ENCODE measurements around the gene PTPRD. TPM values are rescaled to one million over a fixed set of nuclear protein-coding genes. Genes with fewer than 3 reads are reported as not detected.

The PTPRD gene
- total RNA-seq, 1 donor from 2014 or later = 197 TPM

- Mint-ChIP-seq H3K27ac (no peak overlapping the region), H3K27me3 (no peaks in the 10 kb centered on the region), H3K9me3 (no peaks in the 10 kb centered on the region), H3K4me3 (no peak overlapping the region), H3K4me1 (ENCODE audit: unreplicated experiment) (peaks cover 13% of the 10 kb centered on the region), H3K36me3 (peaks cover 4% of the 10 kb centered on the region)
- DNase-seq (ENCODE audit: extremely low spot score, unreplicated experiment) = no peak
- no peak for TF ChIP-seq CTCF (conservative IDR thresholded peaks at IDR 0.05)
Measured at GRCh38 chr9:8831568-8831967, 1781.2 kb downstream of the PTPRD start.

GRCh38 chr9:8826281-8826680, 1786.5 kb downstream of the PTPRD start:
- TF ChIP-seq CTCF (conservative IDR thresholded peaks at IDR 0.05) = no peak
- Mint-ChIP-seq H3K9me3 (no peaks in the 10 kb centered on the region), H3K27me3 (no peaks in the 10 kb centered on the region), H3K27ac (no peak overlapping the region), H3K4me3 (no peak overlapping the region), H3K4me1 (ENCODE audit: unreplicated experiment) (peaks cover 16% of the 10 kb centered on the region), H3K36me3 (peaks cover 8% of the 10 kb centered on the region)
- DNase-seq (ENCODE audit: extremely low spot score, unreplicated experiment) = no peak

GRCh38 chr9:8825585-8826147, 1787.1 kb downstream of the PTPRD start:
- no peaks in the 10 kb centered on the region for H3K27me3 Mint-ChIP-seq
- no peak overlapping the region for H3K27ac Mint-ChIP-seq
- H3K9me3 Mint-ChIP-seq = no peaks in the 10 kb centered on the region
- peaks cover 16% of the 10 kb centered on the region for H3K4me1 Mint-ChIP-seq (ENCODE audit: unreplicated experiment)
- H3K36me3 Mint-ChIP-seq = peaks cover 8% of the 10 kb centered on the region
- DNase-seq (ENCODE audit: extremely low spot score, unreplicated experiment) = no peak
- no peak for TF ChIP-seq CTCF (conservative IDR thresholded peaks at IDR 0.05)
- no peak overlapping the region for H3K4me3 Mint-ChIP-seq

GRCh38 chr9:8823131-8823895, 1789.5 kb downstream of the PTPRD start:
- peaks cover 11% of the 10 kb centered on the region for H3K4me1 Mint-ChIP-seq (ENCODE audit: unreplicated experiment)
- H3K27me3 Mint-ChIP-seq = no peaks in the 10 kb centered on the region
- DNase-seq (ENCODE audit: extremely low spot score, unreplicated experiment) = no peak
- no peaks in the 10 kb centered on the region for H3K9me3 Mint-ChIP-seq
- no peak overlapping the region for H3K4me3 Mint-ChIP-seq
- H3K27ac Mint-ChIP-seq = no peak overlapping the region
- H3K36me3 Mint-ChIP-seq = peaks cover 3% of the 10 kb centered on the region
- no peak for TF ChIP-seq CTCF (conservative IDR thresholded peaks at IDR 0.05)

GRCh38 chr9:8822667-8823025, 1790.2 kb downstream of the PTPRD start:
- no peak for TF ChIP-seq CTCF (conservative IDR thresholded peaks at IDR 0.05)
- DNase-seq (ENCODE audit: extremely low spot score, unreplicated experiment) = no peak
- Mint-ChIP-seq H3K4me3 (no peak overlapping the region), H3K27me3 (no peaks in the 10 kb centered on the region), H3K36me3 (peaks cover 3% of the 10 kb centered on the region), H3K27ac (no peak overlapping the region), H3K9me3 (no peaks in the 10 kb centered on the region), H3K4me1 (ENCODE audit: unreplicated experiment) (peaks cover 11% of the 10 kb centered on the region)
